ENCODE data around the gene KHSRP. TPM values are rescaled to one million over a fixed set of nuclear protein-coding genes. Genes with fewer than 3 reads are reported as not detected.

KHSRP gene
- total and polyA plus RNA-seq, 8 donors, result 173 to 333 (median 265) TPM

GRCh38 chr19:6378486-6378885 lies 46.1 kb downstream of the KHSRP start:
- H3K9me3 ChIP-seq, result no peaks in the 10 kb centered on the region
- intact Hi-C loops (cut with DNase I), result no loop called here
- ATAC-seq (no peak), DNase-seq (no peak)
- no peak overlapping the region for H3K4me3 ChIP-seq
- H3K4me1 ChIP-seq, result peaks cover 0 to 7% of the 10 kb centered on the region in 2 donors
- no peak for TF ChIP-seq CTCF (IDR thresholded peaks at IDR 0.05)
- no peak overlapping the region for H3K27ac ChIP-seq
- H3K27me3 ChIP-seq, result no peaks in the 10 kb centered on the region
- peaks cover 0 to 68% of the 10 kb centered on the region in 2 donors for H3K36me3 ChIP-seq

- intact Hi-C loops (cut with DNase I), result no loop called here
- H3K4me3 ChIP-seq, result no peak overlapping the region
- H3K27me3 ChIP-seq, result no peaks in the 10 kb centered on the region
- no peak for TF ChIP-seq CTCF (IDR thresholded peaks at IDR 0.05)
- H3K36me3 ChIP-seq, result peaks cover 0 to 64% of the 10 kb centered on the region in 2 donors
- H3K4me1 ChIP-seq, result peaks cover 0 to 7% of the 10 kb centered on the region in 2 donors
- H3K9me3 ChIP-seq, result no peaks in the 10 kb centered on the region
- DNase-seq (no peak), ATAC-seq (no peak)
- H3K27ac ChIP-seq, result no peak overlapping the region
Measured at GRCh38 chr19:6378041-6378440, 46.6 kb downstream of the KHSRP start.

- Histone ChIP-seq H3K9me3 (no peaks in the 10 kb centered on the region), H3K27me3 (no peaks in the 10 kb centered on the region), H3K4me3 (no peak overlapping the region), H3K27ac (no peak overlapping the region), H3K36me3 (peaks cover 0 to 50% of the 10 kb centered on the region in 2 donors), H3K4me1 (peaks cover 3 to 12% of the 10 kb centered on the region in 2 donors)
- DNase-seq (no peak), ATAC-seq (no peak)
- no peak for TF ChIP-seq CTCF (IDR thresholded peaks at IDR 0.05)
- intact Hi-C loops (cut with DNase I), result no loop called here
Measured at GRCh38 chr19:6376512-6377190, 48.0 kb downstream of the KHSRP start.

- TF ChIP-seq CTCF (IDR thresholded peaks at IDR 0.05), result no peak
- Histone ChIP-seq H3K27ac (no peak within 1 kb of the TSS), H3K36me3 (peaks cover 0 to 39% of the 10 kb centered on the region in 2 donors), H3K9me3 (no peaks in the 10 kb centered on the region), H3K4me1 (peaks cover 3 to 12% of the 10 kb centered on the region in 2 donors), H3K27me3 (no peaks in the 10 kb centered on the region), H3K4me3 (no peak within 1 kb of the TSS)
- DNase-seq, result no peak
- ATAC-seq, result no peak
- intact Hi-C loops (cut with DNase I), result no loop called here
Measured at GRCh38 chr19:6375411-6376010, 49.1 kb downstream of the KHSRP start, which contains the start of gene PSPN. Gene PSPN (minus strand): TSS chr19:6375933. CDS start chr19:6375849, 84 bp downstream.

GRCh38 chr19:6374711-6375410 lies 49.8 kb downstream of the KHSRP start:
- H3K27ac ChIP-seq, result no peak overlapping the region
- H3K36me3 ChIP-seq, result peaks cover 0 to 32% of the 10 kb centered on the region in 2 donors

More at GRCh38 chr19:6374711-6375410, 49.8 kb downstream of the KHSRP start:
- no peak for TF ChIP-seq CTCF (IDR thresholded peaks at IDR 0.05)
- ATAC-seq (no peak), DNase-seq (no peak)
- Histone ChIP-seq H3K9me3 (no peaks in the 10 kb centered on the region), H3K27me3 (no peaks in the 10 kb centered on the region), H3K4me1 (peaks cover 3 to 12% of the 10 kb centered on the region in 2 donors), H3K4me3 (no peak overlapping the region)
- intact Hi-C loops (cut with DNase I), result no loop called here
